ENCODE data around the gene MIER2.
"Not testable (repeated sequence)": the region's sequence is repeated elsewhere in the genome, so short reads cannot be mapped to it uniquely, and the experiment has no call there.

The MIER2 gene

DNA sequence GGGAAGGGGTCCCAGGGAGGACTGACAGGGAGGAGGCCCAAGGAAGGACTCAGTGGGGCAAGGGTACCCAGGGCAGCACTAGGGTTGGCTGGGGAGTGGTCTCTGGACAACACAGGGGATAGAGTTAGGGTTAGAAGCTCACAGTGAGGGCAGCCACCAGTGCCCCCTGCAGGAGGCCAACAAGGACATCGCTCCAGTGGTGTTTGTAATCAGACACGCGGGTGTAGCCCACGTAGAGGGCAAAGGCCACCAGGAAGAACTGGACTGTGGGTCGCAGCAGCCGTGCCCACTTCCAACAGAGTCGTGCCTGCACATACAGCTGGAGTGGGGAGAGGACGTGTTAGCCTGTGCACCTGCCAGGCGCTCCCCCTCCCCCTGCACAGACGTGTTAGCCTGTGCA lies 62.6 kb downstream of the MIER2 start:
- Histone ChIP-seq H3K9me3 (ENCODE audit: low read length) (no peaks in the 10 kb centered on the region), H3K4me3 (ENCODE audit: low read length) (no peak overlapping the region), H3K4me1 (ENCODE audit: insufficient read depth, low read length) (peaks cover 11% of the 10 kb centered on the region), H3K36me3 (ENCODE audit: insufficient read depth, low read length) (no peaks in the 10 kb centered on the region), H2AFZ (ENCODE audit: low read depth, low read length) (no peak overlapping the region), H3K27me3 (ENCODE audit: insufficient read depth, low read length) (no peaks in the 10 kb centered on the region)

DNA sequence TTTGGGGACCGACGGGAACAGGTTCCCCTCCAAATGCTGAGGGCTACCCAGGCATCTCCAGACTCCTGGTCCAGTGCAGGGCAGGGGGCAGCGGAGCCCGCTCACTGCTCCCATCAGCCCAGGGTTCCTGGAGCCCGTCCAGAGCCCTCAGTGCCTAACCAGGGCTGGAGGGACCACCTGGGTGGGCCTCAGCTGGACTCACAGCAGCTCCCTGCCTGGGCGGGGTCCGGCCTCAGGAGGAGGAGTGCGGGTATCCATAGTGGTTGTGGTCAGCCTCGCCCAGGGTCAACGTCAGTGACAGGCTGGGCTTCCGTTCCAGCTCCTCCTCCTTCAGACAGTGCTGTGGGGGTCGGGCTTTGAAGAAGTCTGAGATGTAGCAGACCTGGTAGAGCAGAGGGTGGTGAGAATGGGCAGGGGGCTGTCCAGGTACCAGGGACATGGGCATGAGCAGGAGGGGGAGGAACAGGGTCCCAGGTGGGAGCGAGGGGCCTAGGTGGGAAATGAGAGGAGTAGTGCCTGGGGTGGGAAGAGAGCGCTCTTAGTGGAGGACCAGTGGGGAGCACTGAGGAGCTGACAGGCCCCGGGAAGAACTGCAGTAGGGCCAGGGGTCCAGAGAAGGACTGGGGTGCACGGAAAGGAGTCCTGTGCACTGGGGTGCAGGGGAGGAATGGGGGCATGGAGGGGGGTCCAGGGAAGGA lies 63.3 kb downstream of the MIER2 start:
- Histone ChIP-seq H2AFZ (ENCODE audit: low read depth, low read length) (no peak overlapping the region), H3K36me3 (ENCODE audit: insufficient read depth, low read length) (no peaks in the 10 kb centered on the region), H3K27me3 (ENCODE audit: insufficient read depth, low read length) (no peaks in the 10 kb centered on the region), H3K4me3 (ENCODE audit: low read length) (no peak overlapping the region), H3K4me1 (ENCODE audit: insufficient read depth, low read length) (peaks cover 11% of the 10 kb centered on the region), H3K9me3 (ENCODE audit: low read length) (no peaks in the 10 kb centered on the region)

DNA sequence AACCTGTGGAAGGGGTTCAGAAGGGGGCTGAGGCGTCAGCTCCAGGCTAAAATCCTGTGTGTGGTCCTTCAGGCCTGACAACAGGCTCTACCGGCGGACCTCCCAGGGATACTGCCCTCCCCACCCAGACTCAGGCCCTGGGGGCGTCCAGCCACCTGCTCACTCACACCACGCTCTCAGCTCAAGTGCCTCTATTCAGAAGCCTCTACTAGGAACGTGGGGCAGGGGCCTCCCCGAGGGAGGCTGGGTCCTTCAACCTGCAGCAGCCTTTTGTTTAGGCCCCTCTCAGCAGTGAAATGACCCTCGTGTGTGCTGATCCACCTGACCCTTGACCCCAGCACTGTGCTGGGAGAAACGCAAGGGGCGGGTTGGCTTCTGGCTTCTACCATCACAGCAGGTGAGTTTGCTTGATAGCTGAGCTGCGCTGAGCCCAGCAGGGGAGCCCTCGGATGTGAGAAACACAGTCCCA lies 64.0 kb downstream of the MIER2 start:
- H3K4me3 ChIP-seq (ENCODE audit: low read length): no peak overlapping the region

DNA sequence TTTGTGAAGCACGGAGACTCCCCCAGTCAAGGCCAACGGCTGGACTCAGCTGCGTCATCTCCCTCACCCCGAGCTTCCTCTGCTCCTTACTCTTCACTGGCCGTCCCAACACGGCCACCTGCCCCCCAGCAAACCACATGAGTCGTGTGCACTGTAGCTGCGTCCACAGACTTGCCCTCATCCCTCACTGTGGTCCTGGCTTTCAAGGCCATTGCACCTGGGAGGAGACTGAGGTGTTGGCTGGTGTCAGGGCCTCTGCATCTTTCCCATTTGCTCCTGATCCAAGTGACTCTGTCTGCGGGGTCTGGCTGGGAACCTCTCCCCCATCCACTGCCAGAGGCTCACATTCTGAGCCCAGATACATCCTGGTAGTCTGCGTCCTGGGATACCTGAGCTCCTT lies 64.9 kb downstream of the MIER2 start:
- H3K27me3 ChIP-seq (ENCODE audit: insufficient read depth, low read length): peaks cover 6% of the 10 kb centered on the region
- no peak overlapping the region for H3K4me3 ChIP-seq (ENCODE audit: low read length)
- H3K36me3 ChIP-seq (ENCODE audit: insufficient read depth, low read length): no peaks in the 10 kb centered on the region
- H3K4me1 ChIP-seq (ENCODE audit: insufficient read depth, low read length): peaks cover 11% of the 10 kb centered on the region
- no peak overlapping the region for H2AFZ ChIP-seq (ENCODE audit: low read depth, low read length)
- H3K9me3 ChIP-seq (ENCODE audit: low read length): no peaks in the 10 kb centered on the region

More for the DNA sequence above, 64.0 kb downstream of the MIER2 start:
- Histone ChIP-seq H3K36me3 (ENCODE audit: insufficient read depth, low read length) (no peaks in the 10 kb centered on the region), H2AFZ (ENCODE audit: low read depth, low read length) (no peak overlapping the region), H3K4me1 (ENCODE audit: insufficient read depth, low read length) (peaks cover 11% of the 10 kb centered on the region), H3K9me3 (ENCODE audit: low read length) (no peaks in the 10 kb centered on the region), H3K27me3 (ENCODE audit: insufficient read depth, low read length) (peaks cover under 1% of the 10 kb centered on the region)

DNA sequence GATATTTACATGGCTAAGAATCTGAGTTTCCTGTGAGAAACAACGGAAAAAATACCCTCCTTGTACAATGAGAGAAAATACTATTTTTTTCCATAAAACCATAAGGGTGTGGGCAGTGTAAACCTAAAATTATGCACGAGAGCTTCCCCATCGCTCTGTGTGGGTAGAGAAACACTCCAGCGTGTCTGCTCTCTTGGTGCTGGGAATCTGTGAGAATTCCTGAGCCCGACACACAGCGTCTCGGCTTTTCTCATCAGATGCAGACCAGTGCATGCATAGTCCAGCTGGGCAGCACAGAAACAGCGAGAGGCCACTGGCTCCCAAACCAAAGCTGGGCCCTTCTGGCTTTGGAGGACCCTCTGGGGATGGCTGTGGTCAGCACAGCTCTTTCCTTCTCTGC lies 65.4 kb downstream of the MIER2 start:
- Histone ChIP-seq H3K36me3 (ENCODE audit: insufficient read depth, low read length) (no peaks in the 10 kb centered on the region), H3K27me3 (ENCODE audit: insufficient read depth, low read length) (peaks cover 6% of the 10 kb centered on the region), H3K4me1 (ENCODE audit: insufficient read depth, low read length) (peaks cover 11% of the 10 kb centered on the region), H2AFZ (ENCODE audit: low read depth, low read length) (no peak overlapping the region), H3K4me3 (ENCODE audit: low read length) (no peak overlapping the region), H3K9me3 (ENCODE audit: low read length) (no peaks in the 10 kb centered on the region)

DNA sequence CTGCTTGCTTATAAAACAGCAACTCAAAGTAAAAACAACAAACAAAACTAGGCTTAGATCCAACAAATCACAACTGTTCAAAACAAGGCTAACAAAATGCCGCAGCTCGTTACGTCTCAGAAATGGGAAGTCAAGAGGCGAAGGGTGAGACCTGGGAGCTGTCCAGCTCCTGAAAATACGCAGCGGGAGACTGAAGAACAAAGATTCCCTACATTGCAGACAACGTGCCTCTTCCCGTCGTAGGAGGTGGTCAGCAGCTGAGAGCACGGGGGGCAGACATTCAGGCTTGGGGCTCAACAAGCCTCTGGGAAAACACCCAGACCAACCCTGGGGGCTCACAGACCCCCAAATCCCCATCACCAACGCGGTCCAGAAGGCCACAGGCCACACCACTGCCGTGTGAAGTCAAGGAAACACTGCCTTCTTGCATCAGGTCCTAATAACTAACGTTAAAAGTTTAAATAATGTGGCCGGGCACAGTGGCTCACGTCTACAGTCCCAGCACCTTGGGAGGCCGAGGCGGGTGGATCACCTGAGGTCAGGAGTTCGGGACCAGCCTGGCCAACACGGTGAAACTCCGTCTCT lies 66.9 kb downstream of the MIER2 start:
- Histone ChIP-seq H2AFZ (ENCODE audit: low read depth, low read length) (no peak overlapping the region), H3K4me3 (ENCODE audit: low read length) (no peak overlapping the region), H3K27me3 (ENCODE audit: insufficient read depth, low read length) (peaks cover 6% of the 10 kb centered on the region), H3K36me3 (ENCODE audit: insufficient read depth, low read length) (no peaks in the 10 kb centered on the region), H3K9me3 (ENCODE audit: low read length) (no peaks in the 10 kb centered on the region), H3K4me1 (ENCODE audit: insufficient read depth, low read length) (peaks cover 11% of the 10 kb centered on the region)

DNA sequence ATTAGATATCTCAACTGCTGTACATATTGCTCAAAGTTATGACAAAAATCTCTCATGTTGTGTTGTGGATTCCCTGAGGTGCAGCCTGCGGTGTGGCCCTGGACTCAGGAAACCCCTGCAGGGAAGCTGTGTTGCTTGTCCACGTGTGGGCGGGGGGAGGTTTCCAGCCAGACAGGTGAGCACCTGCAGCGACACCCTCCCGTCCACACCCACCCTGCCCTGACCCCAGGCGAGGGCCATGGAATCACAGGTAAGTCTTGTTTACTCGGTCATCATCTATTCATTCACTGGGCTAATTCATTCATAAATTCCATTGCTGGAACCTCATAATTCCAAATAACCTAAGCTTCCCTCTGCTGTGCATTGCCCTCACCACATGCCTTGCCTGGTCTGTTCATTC lies 67.5 kb downstream of the MIER2 start:
- Histone ChIP-seq H3K4me3 (ENCODE audit: low read length) (no peak overlapping the region), H3K9me3 (ENCODE audit: low read length) (no peaks in the 10 kb centered on the region), H3K4me1 (ENCODE audit: insufficient read depth, low read length) (peaks cover 11% of the 10 kb centered on the region), H3K36me3 (ENCODE audit: insufficient read depth, low read length) (no peaks in the 10 kb centered on the region), H3K27me3 (ENCODE audit: insufficient read depth, low read length) (peaks cover 6% of the 10 kb centered on the region), H2AFZ (ENCODE audit: low read depth, low read length) (no peak overlapping the region)

DNA sequence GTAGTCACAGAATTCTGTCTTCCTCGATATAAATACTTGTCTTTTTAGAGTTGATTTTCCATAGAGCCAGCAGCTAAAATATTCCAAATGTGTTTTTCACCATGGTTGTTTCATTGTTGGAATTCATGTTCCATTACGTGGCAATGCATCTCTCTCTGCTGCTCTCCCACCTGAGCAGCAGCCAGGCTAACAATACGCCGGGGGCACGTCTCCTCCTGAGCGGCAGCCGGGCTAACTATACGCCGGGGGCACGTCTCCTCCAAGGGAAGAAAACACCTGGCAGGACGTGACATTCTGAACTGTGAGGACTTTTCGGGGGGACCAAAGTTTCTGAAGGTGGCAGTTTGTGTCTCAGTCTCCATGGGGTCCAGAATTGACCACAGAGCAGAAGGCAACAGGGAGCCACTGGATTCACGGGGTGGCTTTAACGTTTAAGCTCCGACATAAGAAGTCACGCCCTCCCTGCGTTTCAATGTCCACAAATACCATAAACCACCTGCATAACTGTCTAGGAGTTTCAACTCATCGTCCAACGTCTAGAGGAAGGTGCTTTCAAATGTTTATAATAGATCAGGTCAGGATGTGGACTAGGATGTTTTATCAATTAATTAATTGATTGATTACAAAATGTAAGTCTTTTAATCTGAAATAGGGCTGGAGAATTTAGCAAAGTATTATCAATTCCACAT lies 68.5 kb downstream of the MIER2 start:
- Histone ChIP-seq H3K27me3 (ENCODE audit: insufficient read depth, low read length) (peaks cover 6% of the 10 kb centered on the region), H3K4me1 (ENCODE audit: insufficient read depth, low read length) (peaks cover 9% of the 10 kb centered on the region), H3K36me3 (ENCODE audit: insufficient read depth, low read length) (no peaks in the 10 kb centered on the region), H2AFZ (ENCODE audit: low read depth, low read length) (no peak overlapping the region), H3K4me3 (ENCODE audit: low read length) (no peak overlapping the region), H3K9me3 (ENCODE audit: low read length) (no peaks in the 10 kb centered on the region)

- no peaks in the 10 kb centered on the region for H3K36me3 ChIP-seq (ENCODE audit: insufficient read depth, low read length)
- H3K4me1 ChIP-seq (ENCODE audit: insufficient read depth, low read length): no peaks in the 10 kb centered on the region
- peaks cover 6% of the 10 kb centered on the region for H3K27me3 ChIP-seq (ENCODE audit: insufficient read depth, low read length)
- H3K4me3 ChIP-seq (ENCODE audit: low read length): no peak overlapping the region
- no peaks in the 10 kb centered on the region for H3K9me3 ChIP-seq (ENCODE audit: low read length)
- H2AFZ ChIP-seq (ENCODE audit: low read depth, low read length): no peak overlapping the region
These were observed 69.6 kb downstream of the MIER2 start for GRCh38 chr19:275000-275399.

GRCh38 chr19:273393-273792 lies 71.2 kb downstream of the MIER2 start:
- Histone ChIP-seq H3K36me3 (ENCODE audit: insufficient read depth, low read length) (no peaks in the 10 kb centered on the region), H3K27me3 (ENCODE audit: insufficient read depth, low read length) (peaks cover 6% of the 10 kb centered on the region), H3K4me3 (ENCODE audit: low read length) (no peak overlapping the region), H3K9me3 (ENCODE audit: low read length) (no peaks in the 10 kb centered on the region), H2AFZ (ENCODE audit: low read depth, low read length) (no peak overlapping the region), H3K4me1 (ENCODE audit: insufficient read depth, low read length) (no peaks in the 10 kb centered on the region)

GRCh38 chr19:271856-272255 lies 72.7 kb downstream of the MIER2 start:
- Histone ChIP-seq H2AFZ (ENCODE audit: low read depth, low read length) (no peak overlapping the region), H3K4me1 (ENCODE audit: insufficient read depth, low read length) (no peaks in the 10 kb centered on the region), H3K27me3 (ENCODE audit: insufficient read depth, low read length) (peaks cover 10% of the 10 kb centered on the region)

GRCh38 chr19:270766-271318 lies 73.8 kb downstream of the MIER2 start:
- H3K27me3 ChIP-seq (ENCODE audit: insufficient read depth, low read length): peaks cover 19% of the 10 kb centered on the region

More at GRCh38 chr19:271856-272255, 72.7 kb downstream of the MIER2 start:
- Histone ChIP-seq H3K9me3 (ENCODE audit: low read length) (no peaks in the 10 kb centered on the region), H3K4me3 (ENCODE audit: low read length) (no peak overlapping the region), H3K36me3 (ENCODE audit: insufficient read depth, low read length) (no peaks in the 10 kb centered on the region)

DNA sequence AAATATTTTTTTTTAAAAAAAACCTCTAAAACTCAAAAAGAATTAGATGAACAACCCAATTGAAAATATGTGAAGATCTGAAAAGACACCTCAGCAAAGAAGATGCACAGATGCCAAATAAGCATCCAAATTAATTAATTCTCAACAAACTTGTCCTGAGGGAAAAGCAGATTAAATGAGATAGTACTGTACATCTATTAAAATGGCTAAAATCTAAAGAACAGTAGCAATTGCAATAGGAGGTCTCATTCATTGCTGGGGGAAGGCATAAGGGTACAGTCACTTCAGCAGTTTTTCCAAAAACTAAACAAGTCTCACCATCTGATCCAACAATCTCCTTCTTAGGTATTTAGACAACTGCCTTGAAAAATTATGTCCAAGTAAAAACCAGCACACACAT lies 75.4 kb downstream of the MIER2 start:
- no peaks in the 10 kb centered on the region for H3K4me1 ChIP-seq (ENCODE audit: insufficient read depth, low read length)

More at GRCh38 chr19:270766-271318, 73.8 kb downstream of the MIER2 start:
- not testable (repeated sequence) for H3K4me1 ChIP-seq (ENCODE audit: insufficient read depth, low read length); H3K9me3 ChIP-seq (ENCODE audit: low read length); H3K4me3 ChIP-seq (ENCODE audit: low read length); H2AFZ ChIP-seq (ENCODE audit: low read depth, low read length); H3K36me3 ChIP-seq (ENCODE audit: insufficient read depth, low read length)

More for the DNA sequence above, 75.4 kb downstream of the MIER2 start:
- no peak overlapping the region for H2AFZ ChIP-seq (ENCODE audit: low read depth, low read length)
- H3K4me3 ChIP-seq (ENCODE audit: low read length): no peak overlapping the region
- H3K36me3 ChIP-seq (ENCODE audit: insufficient read depth, low read length): no peaks in the 10 kb centered on the region
- H3K27me3 ChIP-seq (ENCODE audit: insufficient read depth, low read length): peaks cover 25% of the 10 kb centered on the region
- no peaks in the 10 kb centered on the region for H3K9me3 ChIP-seq (ENCODE audit: low read length)
